WI38 (cell line): Measurements from ENCODE around the gene GGT5.
"Not testable (repeated sequence)": the region's sequence is repeated elsewhere in the genome, so short reads cannot be mapped to it uniquely, and the experiment has no call there.

ENCODE experiments used
- H3K4me3 ChIP-seq: 2 replicates; pipeline ENCODE4 v1.5.1; 2011; ENCODE audit warnings: low read depth, mild to moderate bottlenecking, control low read depth, low read length
- CTCF ChIP-seq: IDR thresholded peaks from 2 replicates; pipeline ENCODE4 v1.5.1; 2012; ENCODE audit warnings: low read depth, mild to moderate bottlenecking, control low read depth, low read length

The GGT5 gene

GRCh38 chr22:24216541-24217209 is 28.2 kb downstream of the GGT5 start:
- TF ChIP-seq CTCF: no peak
- H3K4me3 ChIP-seq: no peak overlapping the region

GRCh38 chr22:24214467-24215285 is 30.2 kb downstream of the GGT5 start:
- H3K4me3 ChIP-seq: no peak overlapping the region

GRCh38 chr22:24213111-24213510 is 31.8 kb downstream of the GGT5 start:
- not testable (repeated sequence) for H3K4me3 ChIP-seq

More at GRCh38 chr22:24214467-24215285, 30.2 kb downstream of the GGT5 start:
- no peak for TF ChIP-seq CTCF

DNA sequence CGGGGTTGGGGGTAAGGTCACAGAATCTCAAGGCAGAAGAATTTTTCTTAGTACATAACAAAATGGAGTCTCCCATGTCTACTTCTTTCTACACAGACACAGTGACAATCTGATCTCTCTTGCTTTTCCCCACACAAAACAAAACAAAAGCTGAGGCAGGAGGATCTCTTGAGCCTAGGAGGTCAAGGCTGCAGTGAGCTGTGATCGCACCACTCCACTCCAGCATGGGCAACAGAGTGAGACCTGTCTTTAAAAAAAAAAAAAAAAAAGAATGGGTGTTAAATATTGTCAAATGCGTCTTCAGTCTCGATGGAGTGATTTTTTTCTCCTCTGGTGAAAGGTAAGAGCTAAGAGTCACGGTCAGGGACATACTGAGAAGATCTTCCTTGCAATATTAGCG is 33.2 kb downstream of the GGT5 start:
- not testable (repeated sequence) for H3K4me3 ChIP-seq

DNA sequence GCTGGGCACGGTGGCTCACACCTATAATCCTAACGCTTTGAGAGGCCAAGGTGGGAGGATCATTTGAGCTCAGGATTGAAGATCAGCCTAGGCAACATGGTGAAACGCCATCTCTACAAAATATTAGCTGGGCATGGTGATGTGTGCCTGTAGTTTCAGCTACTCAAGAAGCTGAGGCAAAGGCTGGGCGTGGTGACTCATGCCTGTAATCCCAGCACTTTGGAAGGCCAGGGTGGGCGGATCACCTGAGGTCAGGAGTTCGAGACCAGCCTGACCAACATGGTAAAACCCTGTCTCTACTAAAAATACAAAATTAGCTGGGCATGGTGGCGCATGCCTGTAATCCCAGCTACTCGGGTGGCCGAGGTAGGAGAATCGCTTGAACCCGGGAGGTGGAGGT is 34.5 kb downstream of the GGT5 start:
- not testable (repeated sequence) for H3K4me3 ChIP-seq

GRCh38 chr22:24209687-24210086 is 35.2 kb downstream of the GGT5 start:
- TF ChIP-seq CTCF: no peak
- H3K4me3 ChIP-seq: no peak overlapping the region

DNA sequence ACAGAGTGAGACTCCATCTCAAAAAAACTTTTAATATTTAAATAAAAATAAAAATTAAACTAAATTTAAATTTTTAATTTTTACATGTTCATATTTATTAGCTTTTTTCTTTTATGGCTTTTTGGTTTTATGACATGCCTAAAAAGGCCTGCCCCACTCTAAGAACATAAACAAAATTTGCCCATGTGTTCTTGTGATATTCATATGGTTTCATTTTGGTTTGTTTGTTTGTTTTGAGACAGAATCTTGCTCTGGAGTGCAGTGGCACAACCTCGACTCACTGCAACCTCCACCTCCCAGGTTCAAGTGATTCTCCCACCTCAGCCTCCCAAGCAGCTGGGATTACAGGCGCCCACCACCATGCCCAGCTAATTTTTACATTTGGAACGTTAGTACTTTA is 35.9 kb downstream of the GGT5 start:
- no peak for TF ChIP-seq CTCF
- H3K4me3 ChIP-seq: no peak overlapping the region

- H3K4me3 ChIP-seq: no peak overlapping the region
- no peak for TF ChIP-seq CTCF
Observed at GRCh38 chr22:24208012-24208749, 36.7 kb downstream of the GGT5 start.
